HCT116 (cell line): ENCODE results near the gene TRAIP. TPM values are rescaled to one million over a fixed set of nuclear protein-coding genes. Genes with fewer than 3 reads are reported as not detected.

Experiments used
- ATAC-seq: fragments of 200-7000 bp; cut with Tn5 transposase; 2 replicates; pipeline ENCODE4 v1.9.1; 2020; ENCODE audit warnings: mild to moderate bottlenecking, moderate library complexity
- BruUV-seq: library from RNA; stranded (reverse); fragments of 400-500 nt; replicated peaks from 2 replicates; lab custom pipeline; 2021; lab: Mats Ljungman, UMichigan
- CTCF ChIA-PET: fragments of 300-600 bp; sonication (Branson Sonifier 250); formaldehyde crosslinking; loops from one replicate; lab custom pipeline; 2021; ENCODE audit warnings: antibody characterized with exemption; lab: Charles Lee
- POLR2A ChIA-PET: fragments of 300-600, 350-600 bp; sonication (Branson Sonifier 250); formaldehyde crosslinking; loops from one replicate; lab custom pipeline; 2021; ENCODE audit warnings: antibody characterized with exemption; lab: Charles Lee
- RAD21 ChIA-PET, 2 experiments: fragments of 300-600 bp; sonication (Branson Sonifier 250); formaldehyde crosslinking; loops; one replicate each; lab custom pipeline; 2023; ENCODE audit warnings: low total read pairs in 2 of 2; ENCODE audit not compliant: uncharacterized antibody in 2 of 2, unreplicated experiment in 2 of 2, low non-redundant PET in 1 of 2; lab: Charles Lee
- DNase-seq: peaks from one replicate; pipeline ENCODE4 v3.0.0-alpha.2; 2010; ENCODE audit warnings: low read depth, low spot score
- H2AFZ ChIP-seq: fragments of 200-600 bp; shearing (Covaris generic), sonication (generic); 2 replicates; pipeline ENCODE4 v1.6.1; 2017; ENCODE audit warnings: low read depth, mixed run types, mixed read lengths, antibody characterized with exemption, low read length; ENCODE audit not compliant: poor library complexity, severe bottlenecking
- H3K27ac ChIP-seq: 2 replicates; pipeline ENCODE4 v1.5.1; 2012; ENCODE audit warnings: low read depth, low read length
- H3K27me3 ChIP-seq: fragments of 200-600 bp; sonication (generic); 2 replicates; pipeline ENCODE4 v1.6.1; 2016; ENCODE audit warnings: mixed run types, low read length, mixed read lengths; ENCODE audit not compliant: insufficient read depth
- H3K36me3 ChIP-seq, 2 experiments: fragments of 200-500 bp in 1 of 2; fragments of 200-600 bp in 1 of 2; sonication (Bioruptor generic) in 1 of 2; sonication (generic) in 1 of 2; 2 replicates each; pipeline versions ENCODE4 v1.5.1 to v1.6.1; 2014 to 2016; ENCODE audit warnings: low read length in 2 of 2, inconsistent platforms in 1 of 2, mixed read lengths in 1 of 2, mixed run types in 1 of 2; ENCODE audit not compliant: insufficient read depth in 2 of 2, control insufficient read depth in 1 of 2
- H3K4me1 ChIP-seq, 2 experiments: fragments of 200-600 bp in 1 of 2; sonication (generic) in 1 of 2; 2 replicates each; pipeline versions ENCODE4 v1.5.1 to v1.6.1; 2012 to 2017; ENCODE audit warnings: low read length in 2 of 2, inconsistent platforms in 1 of 2, mild to moderate bottlenecking in 1 of 2, mixed read lengths in 1 of 2, mixed run types in 1 of 2, moderate library complexity in 1 of 2; ENCODE audit not compliant: insufficient read depth in 2 of 2, control insufficient read depth in 1 of 2
- H3K4me2 ChIP-seq: fragments of 200-600 bp; sonication (generic); 2 replicates; pipeline ENCODE4 v1.6.1; 2017; ENCODE audit warnings: mixed run types, low read length, mixed read lengths
- H3K4me3 ChIP-seq, 2 experiments: fragments of 200-600 bp in 1 of 2; sonication (generic) in 1 of 2; replicated peaks in 1 of 2; 2 replicates each; pipeline ENCODE4 v1.5.1; 2011 to 2016; ENCODE audit warnings: low read length in 2 of 2, control low read depth in 1 of 2, low read depth in 1 of 2, mild to moderate bottlenecking in 1 of 2, mixed read lengths in 1 of 2, mixed run types in 1 of 2
- H3K79me2 ChIP-seq: fragments of 200-600 bp; sonication (generic); 2 replicates; pipeline ENCODE4 v1.6.1; 2017; ENCODE audit warnings: mild to moderate bottlenecking, mixed run types, low read length, moderate library complexity, mixed read lengths; ENCODE audit not compliant: insufficient read depth
- H3K9ac ChIP-seq: fragments of 200-600 bp; sonication (generic); 2 replicates; pipeline ENCODE4 v1.6.1; 2016; ENCODE audit warnings: low read length, mixed read lengths
- H3K9me2 ChIP-seq: fragments of 200-600 bp; sonication (generic), shearing (Covaris generic); 2 replicates; pipeline ENCODE4 v1.6.1; 2017; ENCODE audit warnings: mixed run types, mild to moderate bottlenecking, moderate library complexity; ENCODE audit not compliant: insufficient read depth
- H3K9me3 ChIP-seq, 2 experiments: fragments of 200-500 bp in 1 of 2; fragments of 200-600 bp in 1 of 2; sonication (Bioruptor generic) in 1 of 2; sonication (generic) in 1 of 2; 2 replicates each; pipeline ENCODE4 v1.6.1; 2014 to 2017; ENCODE audit warnings: low read length in 2 of 2, mixed read lengths in 2 of 2, inconsistent platforms in 1 of 2, low read depth in 1 of 2, mild to moderate bottlenecking in 1 of 2, mixed run types in 1 of 2, moderate library complexity in 1 of 2; ENCODE audit not compliant: control insufficient read depth in 1 of 2, insufficient read depth in 1 of 2
- H4K20me1 ChIP-seq: fragments of 200-600 bp; sonication (generic), shearing (Covaris generic); 2 replicates; pipeline ENCODE4 v1.6.1; 2017; ENCODE audit warnings: mixed run types, mild to moderate bottlenecking, moderate library complexity; ENCODE audit not compliant: insufficient read depth
- CEBPB ChIP-seq: IDR thresholded peaks from 2 replicates; pipeline ENCODE4 v1.6.1; 2012; ENCODE audit warnings: low read depth
- EGR1 ChIP-seq: IDR thresholded peaks from 2 replicates; pipeline ENCODE4 v1.6.1; 2012; ENCODE audit warnings: low read depth
- EZH2 ChIP-seq: fragments of 200-600 bp; sonication (generic); IDR thresholded peaks from 2 replicates; pipeline ENCODE4 v1.6.1; 2017; ENCODE audit warnings: antibody characterized with exemption, mixed run types
- EZH2phosphoT487 ChIP-seq: fragments of 200-600 bp; IDR thresholded peaks from 2 replicates; pipeline ENCODE4 v1.6.1; 2018; ENCODE audit warnings: antibody characterized with exemption, borderline replicate concordance
- POLR2AphosphoS5 ChIP-seq: IDR thresholded peaks from 2 replicates; pipeline ENCODE4 v1.6.1; 2011; ENCODE audit warnings: mild to moderate bottlenecking, low read depth, low read length, moderate library complexity
- RAD21 ChIP-seq: IDR thresholded peaks from 2 replicates; pipeline ENCODE4 v1.6.1; 2012; ENCODE audit warnings: low read depth, mild to moderate bottlenecking
- TCF7L2 ChIP-seq: IDR thresholded peaks from 2 replicates; pipeline ENCODE4 v1.7.0; 2011; ENCODE audit warnings: borderline replicate concordance, inconsistent platforms; ENCODE audit not compliant: insufficient read depth, insufficient read length; ENCODE audit errors: extremely low read depth
- intact Hi-C: fragments of 100-400 bp; cut with micrococcal nuclease; formaldehyde crosslinking; loops from 2 replicates; pipeline ENCODE4 v1.10.0; 2022
- total RNA-seq: library from RNA; stranded (reverse); gene quantifications from one replicate; pipeline ENCODE4 v1.2.1, GENCODE V29; 2021; ENCODE audit not compliant: unreplicated experiment
- TF ChIP-seq, protein P1 (sequence below): IDR thresholded peaks from 2 replicates; pipeline ENCODE4 v1.6.1; 2012; ENCODE audit warnings: low read depth
- TF ChIP-seq, protein P2 (sequence below): IDR thresholded peaks from 2 replicates; pipeline ENCODE4 v1.6.1; 2012
- TF ChIP-seq, protein P3 (sequence below), 3 experiments: fragments of 200-600 bp in 1 of 3; sonication (generic) in 1 of 3; IDR thresholded peaks in 2 of 3; conservative IDR thresholded peaks in 1 of 3; 2 replicates each; pipeline ENCODE4 v1.5.1; 2012 to 2017; ENCODE audit warnings: low read depth in 2 of 3, low read length in 2 of 3, antibody characterized with exemption in 1 of 3, borderline replicate concordance in 1 of 3, control low read depth in 1 of 3, mild to moderate bottlenecking in 1 of 3, mixed read lengths in 1 of 3, mixed run types in 1 of 3, moderate library complexity in 1 of 3; ENCODE audit not compliant: insufficient read depth in 1 of 3
- TF ChIP-seq, protein P4 (sequence below): IDR thresholded peaks from 2 replicates; pipeline ENCODE4 v1.6.1; 2012

Gene TRAIP
- total RNA-seq, 1 experiment from 2014 or later, result 25.5 TPM

DNA sequence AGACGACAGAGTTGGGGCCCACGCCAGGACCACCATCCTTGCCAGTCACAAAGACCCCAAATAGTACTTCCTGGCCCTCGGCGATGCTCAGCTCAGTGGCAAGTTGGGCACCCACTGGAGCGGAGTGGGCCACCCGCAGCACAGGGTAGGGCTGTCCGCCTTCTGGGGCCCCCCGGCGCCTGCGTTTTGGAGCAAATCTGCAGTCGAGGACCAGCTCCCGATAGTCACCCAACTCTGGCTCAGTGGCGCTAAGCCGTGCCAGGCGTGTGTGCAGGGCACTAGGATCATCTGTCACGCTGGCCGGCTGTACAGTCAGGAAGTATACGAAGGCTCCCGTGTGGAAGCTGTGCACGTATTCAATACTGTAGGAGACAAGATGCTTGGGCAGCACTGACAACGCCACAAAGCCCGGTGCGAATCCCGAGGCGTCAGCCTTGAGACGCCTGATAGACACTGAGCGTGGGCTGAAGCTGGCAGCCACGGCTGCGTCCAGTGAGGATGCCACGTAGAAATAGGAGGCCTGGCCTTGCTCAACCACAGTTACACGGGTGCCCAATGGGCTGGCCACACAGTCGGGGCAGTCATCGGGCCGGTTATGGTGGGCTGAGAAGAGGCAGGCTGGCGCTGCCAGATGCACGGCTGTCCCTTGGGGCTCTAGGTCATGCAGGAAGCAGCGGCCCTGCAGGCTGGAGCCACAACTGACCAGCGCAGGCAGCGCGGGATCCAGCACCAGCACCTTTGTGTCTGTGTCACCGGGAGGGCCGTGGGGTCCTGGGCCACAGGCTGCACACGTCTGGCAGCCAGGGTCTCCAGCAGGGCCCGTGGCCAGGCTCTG lies 46.4 kb upstream of the TRAIP start:
- intact Hi-C loops, result no loop called here
- no TSS peak for BruUV-seq
- no peak for DNase-seq
- no peak for ATAC-seq
- Histone ChIP-seq H3K27ac (peak overlapping the region; percentile 89), H3K9me3 (no peaks in the 10 kb centered on the region), H3K36me3 (peaks cover 5 to 13% of the 10 kb centered on the region in 2 experiments; a peak in 2 of 4 replicates), H3K9ac (peak overlapping the region; percentile 96), H2AFZ (no peak overlapping the region), H3K9me2 (no peaks in the 10 kb centered on the region), H4K20me1 (no peaks in the 10 kb centered on the region), H3K4me2 (peak overlapping the region; percentile 97), H3K4me3 (peak overlapping the region; percentile 75 to 79), H3K27me3 (no peaks in the 10 kb centered on the region), H3K4me1 (peaks cover 66 to 86% of the 10 kb centered on the region in 2 experiments), H3K79me2 (peaks cover 73% of the 10 kb centered on the region)
- POLR2A ChIA-PET, result interaction anchor here (0.9 to 5.5 kb wide), 3 partner anchors 21 to 27 kb away, joined by 3 to 43 read pairs (median 5); partner anchors contain the start of gene MON1A
- CTCF ChIA-PET, result interaction anchor here (1.4 kb wide), 1 partner anchor 99 kb away, joined by 4 read pairs; the partner anchor contains the start of gene INKA1
- TF ChIP-seq, protein P1, sequence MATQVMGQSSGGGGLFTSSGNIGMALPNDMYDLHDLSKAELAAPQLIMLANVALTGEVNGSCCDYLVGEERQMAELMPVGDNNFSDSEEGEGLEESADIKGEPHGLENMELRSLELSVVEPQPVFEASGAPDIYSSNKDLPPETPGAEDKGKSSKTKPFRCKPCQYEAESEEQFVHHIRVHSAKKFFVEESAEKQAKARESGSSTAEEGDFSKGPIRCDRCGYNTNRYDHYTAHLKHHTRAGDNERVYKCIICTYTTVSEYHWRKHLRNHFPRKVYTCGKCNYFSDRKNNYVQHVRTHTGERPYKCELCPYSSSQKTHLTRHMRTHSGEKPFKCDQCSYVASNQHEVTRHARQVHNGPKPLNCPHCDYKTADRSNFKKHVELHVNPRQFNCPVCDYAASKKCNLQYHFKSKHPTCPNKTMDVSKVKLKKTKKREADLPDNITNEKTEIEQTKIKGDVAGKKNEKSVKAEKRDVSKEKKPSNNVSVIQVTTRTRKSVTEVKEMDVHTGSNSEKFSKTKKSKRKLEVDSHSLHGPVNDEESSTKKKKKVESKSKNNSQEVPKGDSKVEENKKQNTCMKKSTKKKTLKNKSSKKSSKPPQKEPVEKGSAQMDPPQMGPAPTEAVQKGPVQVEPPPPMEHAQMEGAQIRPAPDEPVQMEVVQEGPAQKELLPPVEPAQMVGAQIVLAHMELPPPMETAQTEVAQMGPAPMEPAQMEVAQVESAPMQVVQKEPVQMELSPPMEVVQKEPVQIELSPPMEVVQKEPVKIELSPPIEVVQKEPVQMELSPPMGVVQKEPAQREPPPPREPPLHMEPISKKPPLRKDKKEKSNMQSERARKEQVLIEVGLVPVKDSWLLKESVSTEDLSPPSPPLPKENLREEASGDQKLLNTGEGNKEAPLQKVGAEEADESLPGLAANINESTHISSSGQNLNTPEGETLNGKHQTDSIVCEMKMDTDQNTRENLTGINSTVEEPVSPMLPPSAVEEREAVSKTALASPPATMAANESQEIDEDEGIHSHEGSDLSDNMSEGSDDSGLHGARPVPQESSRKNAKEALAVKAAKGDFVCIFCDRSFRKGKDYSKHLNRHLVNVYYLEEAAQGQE, result no peak
- TF ChIP-seq CEBPB (no peak), TCF7L2 (no peak), EZH2 (no peak), POLR2AphosphoS5 (no peak), EZH2phosphoT487 (no peak), EGR1 (no peak), RAD21 (no peak)
- TF ChIP-seq, protein P2, sequence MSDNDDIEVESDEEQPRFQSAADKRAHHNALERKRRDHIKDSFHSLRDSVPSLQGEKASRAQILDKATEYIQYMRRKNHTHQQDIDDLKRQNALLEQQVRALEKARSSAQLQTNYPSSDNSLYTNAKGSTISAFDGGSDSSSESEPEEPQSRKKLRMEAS, result no peak
- TF ChIP-seq, protein P3, sequence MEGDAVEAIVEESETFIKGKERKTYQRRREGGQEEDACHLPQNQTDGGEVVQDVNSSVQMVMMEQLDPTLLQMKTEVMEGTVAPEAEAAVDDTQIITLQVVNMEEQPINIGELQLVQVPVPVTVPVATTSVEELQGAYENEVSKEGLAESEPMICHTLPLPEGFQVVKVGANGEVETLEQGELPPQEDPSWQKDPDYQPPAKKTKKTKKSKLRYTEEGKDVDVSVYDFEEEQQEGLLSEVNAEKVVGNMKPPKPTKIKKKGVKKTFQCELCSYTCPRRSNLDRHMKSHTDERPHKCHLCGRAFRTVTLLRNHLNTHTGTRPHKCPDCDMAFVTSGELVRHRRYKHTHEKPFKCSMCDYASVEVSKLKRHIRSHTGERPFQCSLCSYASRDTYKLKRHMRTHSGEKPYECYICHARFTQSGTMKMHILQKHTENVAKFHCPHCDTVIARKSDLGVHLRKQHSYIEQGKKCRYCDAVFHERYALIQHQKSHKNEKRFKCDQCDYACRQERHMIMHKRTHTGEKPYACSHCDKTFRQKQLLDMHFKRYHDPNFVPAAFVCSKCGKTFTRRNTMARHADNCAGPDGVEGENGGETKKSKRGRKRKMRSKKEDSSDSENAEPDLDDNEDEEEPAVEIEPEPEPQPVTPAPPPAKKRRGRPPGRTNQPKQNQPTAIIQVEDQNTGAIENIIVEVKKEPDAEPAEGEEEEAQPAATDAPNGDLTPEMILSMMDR (IDR thresholded peaks at IDR 0.05 in 2 of 3, conservative IDR thresholded peaks at IDR 0.05 in 1 of 3; ENCODE audit: borderline replicate concordance in 1 of 3, insufficient read depth in 1 of 3, low read depth in 2 of 3, low read length in 2 of 3), result no peak
- TF ChIP-seq, protein P4, sequence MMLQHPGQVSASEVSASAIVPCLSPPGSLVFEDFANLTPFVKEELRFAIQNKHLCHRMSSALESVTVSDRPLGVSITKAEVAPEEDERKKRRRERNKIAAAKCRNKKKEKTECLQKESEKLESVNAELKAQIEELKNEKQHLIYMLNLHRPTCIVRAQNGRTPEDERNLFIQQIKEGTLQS, result no peak
- RAD21 ChIA-PET, result no interaction called here
